Measurements from ENCODE around the gene LRRC58.
A peak's percentile ranks its signal among the peaks of the same experiment; 100 is the strongest.

The LRRC58 gene

DNA sequence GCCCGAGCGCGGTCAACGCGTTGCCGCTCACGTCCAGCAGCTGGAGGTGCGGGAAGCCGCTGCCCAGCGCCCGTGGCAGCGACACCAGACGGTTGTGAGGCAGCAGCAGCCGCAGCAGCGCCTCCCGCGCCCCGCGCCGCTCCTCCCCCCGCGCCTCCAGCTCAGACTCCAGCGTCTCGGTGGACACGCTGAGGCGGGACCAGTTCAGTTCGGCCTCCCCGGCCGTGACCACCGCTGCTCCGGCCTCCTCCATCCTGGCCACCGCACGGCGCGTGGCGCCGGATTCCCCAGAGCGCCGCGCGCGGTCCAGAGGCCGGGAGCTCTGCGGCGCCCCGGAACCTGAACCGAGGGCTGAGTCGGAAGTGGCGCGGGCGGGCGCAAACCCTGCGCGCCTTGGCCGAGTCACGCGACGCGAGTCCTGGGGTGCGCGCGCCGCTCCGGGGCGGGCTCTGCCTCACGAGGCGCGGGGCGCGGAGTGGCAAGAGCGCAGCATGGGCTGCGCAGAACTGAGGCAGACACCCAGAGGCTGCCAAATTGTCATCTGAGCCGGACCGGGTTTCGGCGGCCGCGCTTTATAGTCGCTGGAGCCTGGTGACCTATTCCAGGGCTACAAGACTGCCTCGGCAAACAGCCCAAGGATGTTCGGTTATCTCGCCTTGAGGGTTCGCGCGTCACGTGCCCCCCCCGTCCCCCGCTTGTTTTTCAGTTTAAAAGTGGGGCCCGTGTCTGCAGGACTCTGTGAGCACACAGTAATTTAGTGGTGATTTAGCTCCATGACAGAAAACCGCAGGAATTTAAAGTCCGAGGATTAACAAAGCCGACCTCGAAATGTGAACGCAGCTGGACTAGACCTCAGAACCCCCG lies at the start of gene LRRC58:
LRRC58 (minus strand) TSS at position 364 of the 864 bp plus-strand sequence; CDS start at position 253, 111 bp downstream.
- ChIA-PET POLR2A (interaction anchor here (0.7 to 1.3 kb wide), 6 partner anchors 15 to 255 kb away, joined by 3 to 8 read pairs (median 4); no protein-coding TSS in a partner anchor), CTCF (interaction anchor here (0.7 to 2.1 kb wide), 8 partner anchors 9 to 445 kb away, joined by 3 to 6 read pairs (median 4); no protein-coding TSS in a partner anchor)
- no peak for DNase-seq (ENCODE audit: low read depth, low spot score)
- H3K4me3 ChIP-seq (ENCODE audit: low read depth, low read length) = peak within 1 kb of the TSS; percentile 89
- TF ChIP-seq, protein P1, sequence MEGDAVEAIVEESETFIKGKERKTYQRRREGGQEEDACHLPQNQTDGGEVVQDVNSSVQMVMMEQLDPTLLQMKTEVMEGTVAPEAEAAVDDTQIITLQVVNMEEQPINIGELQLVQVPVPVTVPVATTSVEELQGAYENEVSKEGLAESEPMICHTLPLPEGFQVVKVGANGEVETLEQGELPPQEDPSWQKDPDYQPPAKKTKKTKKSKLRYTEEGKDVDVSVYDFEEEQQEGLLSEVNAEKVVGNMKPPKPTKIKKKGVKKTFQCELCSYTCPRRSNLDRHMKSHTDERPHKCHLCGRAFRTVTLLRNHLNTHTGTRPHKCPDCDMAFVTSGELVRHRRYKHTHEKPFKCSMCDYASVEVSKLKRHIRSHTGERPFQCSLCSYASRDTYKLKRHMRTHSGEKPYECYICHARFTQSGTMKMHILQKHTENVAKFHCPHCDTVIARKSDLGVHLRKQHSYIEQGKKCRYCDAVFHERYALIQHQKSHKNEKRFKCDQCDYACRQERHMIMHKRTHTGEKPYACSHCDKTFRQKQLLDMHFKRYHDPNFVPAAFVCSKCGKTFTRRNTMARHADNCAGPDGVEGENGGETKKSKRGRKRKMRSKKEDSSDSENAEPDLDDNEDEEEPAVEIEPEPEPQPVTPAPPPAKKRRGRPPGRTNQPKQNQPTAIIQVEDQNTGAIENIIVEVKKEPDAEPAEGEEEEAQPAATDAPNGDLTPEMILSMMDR (IDR thresholded peaks at IDR 0.05; ENCODE audit: insufficient read depth, low read length, missing control alignments) = peak; percentile 44

DNA sequence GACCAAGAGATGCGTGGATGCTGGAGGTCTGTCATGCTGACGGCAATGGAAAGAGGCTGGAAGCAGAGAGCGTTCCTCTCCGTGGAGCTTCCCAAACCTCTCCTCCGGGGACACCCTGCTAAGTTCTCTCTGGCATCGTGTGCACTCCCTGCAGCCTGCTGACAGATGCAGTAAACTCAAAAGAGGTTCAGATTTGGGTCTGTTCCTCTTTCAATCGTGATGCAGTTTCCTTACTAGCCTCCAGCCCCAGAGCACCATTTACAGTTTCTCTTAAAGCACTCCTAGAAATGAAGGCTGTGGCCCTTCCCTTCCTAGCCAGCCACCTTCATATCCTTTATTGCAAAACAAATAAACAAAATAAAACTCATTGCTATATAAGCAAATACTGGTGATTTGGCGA lies 47.3 kb upstream of the LRRC58 start:
- no peak overlapping the region for H3K4me3 ChIP-seq (ENCODE audit: low read depth, low read length)
- ChIA-PET POLR2A (no interaction called here), CTCF (interaction anchor here (0.9 to 8.9 kb wide), 8 partner anchors 11 to 165 kb away, joined by 3 to 42 read pairs (median 4); no protein-coding TSS in a partner anchor)
- no peak for DNase-seq (ENCODE audit: low read depth, low spot score)
- TF ChIP-seq, protein P1 (IDR thresholded peaks at IDR 0.05; ENCODE audit: insufficient read depth, low read length, missing control alignments) = no peak

DNA sequence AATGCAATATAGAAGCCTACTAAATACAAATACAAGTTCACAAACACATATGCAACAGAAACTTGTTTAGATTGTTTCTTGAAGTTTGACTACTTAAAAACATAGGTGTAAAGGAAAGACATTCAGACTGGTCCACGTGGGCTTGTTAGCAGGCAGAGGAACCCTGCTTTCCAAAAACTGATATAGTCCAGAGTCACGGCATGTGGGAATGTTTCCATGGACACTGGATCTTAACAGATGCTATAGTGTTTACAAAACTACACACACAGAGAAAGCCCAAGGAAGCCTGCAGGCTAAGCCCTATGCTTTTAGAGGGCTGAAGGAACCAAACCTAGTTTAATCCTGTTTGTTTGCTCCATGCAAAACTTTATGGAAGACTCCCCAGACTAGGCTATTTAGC lies 45.2 kb upstream of the LRRC58 start:
- POLR2A ChIA-PET = no interaction called here
- CTCF ChIA-PET = interaction anchor here (2.9 to 8.9 kb wide), 2 partner anchors 14 to 150 kb away, joined by 8 to 42 read pairs; no protein-coding TSS in a partner anchor

DNA sequence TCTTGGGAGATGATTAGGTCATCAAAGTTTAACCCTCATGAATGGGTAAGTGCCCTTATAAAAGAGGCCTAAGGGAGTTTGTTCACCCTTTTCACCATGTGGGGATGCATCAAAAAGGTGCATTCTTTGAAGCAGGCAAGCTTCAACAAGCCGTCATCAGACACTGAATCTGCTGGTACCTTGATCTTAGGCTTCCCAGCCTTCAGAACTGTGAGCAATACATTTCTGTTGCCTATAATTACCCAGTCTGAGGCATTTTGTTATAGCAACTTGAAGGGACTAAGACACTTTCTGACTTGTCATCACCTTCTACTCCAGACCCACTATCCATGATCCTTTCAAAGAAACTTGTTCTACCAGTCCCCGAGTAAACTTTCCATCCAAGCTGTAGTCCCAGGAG lies 44.6 kb upstream of the LRRC58 start:
- DNase-seq (ENCODE audit: low read depth, low spot score) = no peak
- ChIA-PET CTCF (interaction anchor here (8.9 kb wide), 1 partner anchor 150 kb away, joined by 42 read pairs; no protein-coding TSS in a partner anchor), POLR2A (no interaction called here)
- H3K4me3 ChIP-seq (ENCODE audit: low read depth, low read length) = no peak overlapping the region
- TF ChIP-seq, protein P1 (IDR thresholded peaks at IDR 0.05; ENCODE audit: insufficient read depth, low read length, missing control alignments) = no peak

More for the DNA sequence above, 45.2 kb upstream of the LRRC58 start:
- no peak overlapping the region for H3K4me3 ChIP-seq (ENCODE audit: low read depth, low read length)
- no peak for DNase-seq (ENCODE audit: low read depth, low spot score)
- TF ChIP-seq, protein P1 (IDR thresholded peaks at IDR 0.05; ENCODE audit: insufficient read depth, low read length, missing control alignments) = no peak

DNA sequence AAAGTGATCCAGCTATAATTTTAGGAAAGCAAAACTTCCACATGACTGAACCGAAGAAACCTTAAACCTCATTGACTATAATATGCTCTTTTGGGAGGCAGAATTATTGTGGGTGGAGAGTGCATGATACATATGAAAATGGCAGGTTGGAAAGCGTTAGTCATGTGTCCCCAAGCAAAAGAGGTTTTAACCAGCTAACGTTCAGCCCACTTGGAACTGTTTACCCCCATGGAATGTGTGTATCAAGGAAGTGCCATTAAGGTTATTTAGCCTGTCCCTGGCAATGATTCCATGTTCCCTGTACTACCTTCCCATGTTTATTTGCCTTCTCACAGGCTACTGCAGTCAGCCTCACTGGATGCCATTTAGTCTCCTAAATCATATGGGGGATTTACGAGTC lies 44.1 kb upstream of the LRRC58 start:
- H3K4me3 ChIP-seq (ENCODE audit: low read depth, low read length) = no peak overlapping the region
- POLR2A ChIA-PET = no interaction called here
- TF ChIP-seq, protein P1 (IDR thresholded peaks at IDR 0.05; ENCODE audit: insufficient read depth, low read length, missing control alignments) = no peak
- CTCF ChIA-PET = interaction anchor here (1.0 to 8.9 kb wide), 2 partner anchors 149 kb away, joined by 7 to 42 read pairs; no protein-coding TSS in a partner anchor
- DNase-seq (ENCODE audit: low read depth, low spot score) = no peak

DNA sequence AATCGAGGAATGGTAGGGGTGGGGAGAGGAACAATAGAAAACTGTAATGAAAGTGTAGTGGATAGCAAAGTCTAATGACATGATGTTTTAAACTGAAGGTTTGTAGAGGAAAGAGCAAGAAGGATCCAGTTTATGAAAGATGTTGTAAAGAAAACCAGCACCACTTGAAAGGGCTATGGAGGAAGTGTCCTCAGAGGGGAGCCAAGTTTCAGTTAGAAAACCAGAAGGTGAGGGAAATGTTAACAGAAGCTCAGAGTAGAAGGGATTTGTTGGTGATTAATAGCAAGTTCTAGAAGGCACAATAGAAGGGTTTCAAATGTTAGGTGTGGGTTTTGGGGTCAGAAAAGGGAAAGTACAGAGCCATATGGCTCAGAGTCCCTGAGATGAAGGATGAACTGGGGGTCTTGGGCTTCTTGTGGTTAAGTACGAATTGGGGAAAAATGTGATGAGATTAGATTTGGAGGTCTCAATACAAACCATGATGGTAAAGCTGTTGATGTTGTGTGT lies 33.8 kb upstream of the LRRC58 start:
- no peak overlapping the region for H3K4me3 ChIP-seq (ENCODE audit: low read depth, low read length)
- TF ChIP-seq, protein P1 (IDR thresholded peaks at IDR 0.05; ENCODE audit: insufficient read depth, low read length, missing control alignments) = no peak
- POLR2A ChIA-PET = no interaction called here
- no peak for DNase-seq (ENCODE audit: low read depth, low spot score)
- CTCF ChIA-PET = interaction anchor here (1.3 kb wide), 1 partner anchor 140 kb away, joined by 3 read pairs; no protein-coding TSS in a partner anchor

Measured in AG04449 (cell line).